COLO668 (cell line): ENCODE results near the gene HDAC9.
"Not testable (repeated sequence)": the region's sequence is repeated elsewhere in the genome, so short reads cannot be mapped to it uniquely, and the experiment has no call there.

Experiments used
- DNase-seq: peaks from one replicate; lab custom pipeline; 2025; ENCODE audit not compliant: unreplicated experiment; lab: John Stamatoyannopoulos, UW

HDAC9 gene

GRCh38 chr7:18995811-18996426 is 500.4 kb downstream of the HDAC9 start:
- DNase-seq, result no peak

GRCh38 chr7:18996583-18996982 is 501.0 kb downstream of the HDAC9 start:
- no peak for DNase-seq

GRCh38 chr7:18997477-18998150 is 502.1 kb downstream of the HDAC9 start:
- no peak for DNase-seq

- DNase-seq, result no peak
Measured at GRCh38 chr7:19000410-19000809, 504.9 kb downstream of the HDAC9 start.

- DNase-seq, result no peak
Measured at GRCh38 chr7:19001854-19002253, 506.3 kb downstream of the HDAC9 start.

- DNase-seq, result no peak
Measured at GRCh38 chr7:19009241-19009935, 513.8 kb downstream of the HDAC9 start.

GRCh38 chr7:19009936-19010280 is 514.4 kb downstream of the HDAC9 start:
- no peak for DNase-seq

GRCh38 chr7:19011212-19011611 is 515.7 kb downstream of the HDAC9 start:
- no peak for DNase-seq

GRCh38 chr7:19015098-19015497 is 519.5 kb downstream of the HDAC9 start:
- DNase-seq, result no peak

GRCh38 chr7:19016140-19016539 is 520.6 kb downstream of the HDAC9 start:
- no peak for DNase-seq

- DNase-seq, result no peak
Measured at GRCh38 chr7:19017374-19017773, 521.8 kb downstream of the HDAC9 start.

- DNase-seq, result no peak
Measured at GRCh38 chr7:19020062-19020461, 524.5 kb downstream of the HDAC9 start.

- no peak for DNase-seq
Measured at GRCh38 chr7:19020711-19021110, 525.2 kb downstream of the HDAC9 start.

- no peak for DNase-seq
Measured at GRCh38 chr7:19023477-19023876, 527.9 kb downstream of the HDAC9 start.

GRCh38 chr7:19024261-19024660 is 528.7 kb downstream of the HDAC9 start:
- no peak for DNase-seq

- no peak for DNase-seq
Measured at GRCh38 chr7:19026888-19027287, 531.3 kb downstream of the HDAC9 start.

- DNase-seq, result no peak
Measured at GRCh38 chr7:19030281-19030680, 534.7 kb downstream of the HDAC9 start.

- not testable (repeated sequence) for DNase-seq
Measured at GRCh38 chr7:19032942-19033341, 537.4 kb downstream of the HDAC9 start.

GRCh38 chr7:19051767-19052375 is 556.3 kb downstream of the HDAC9 start:
- DNase-seq, result peak; percentile 54
